ENCODE data around the gene LMNA. TPM values are rescaled to one million over a fixed set of nuclear protein-coding genes. Genes with fewer than 3 reads are reported as not detected.
A peak's percentile ranks its signal among the peaks of the same experiment; 100 is the strongest.

LMNA gene
- total RNA-seq, 2 donors from 2014 or later: 740 to 804 TPM

GRCh38 chr1:156106624-156107488 is 7.7 kb upstream of the LMNA start:
- ATAC-seq (ENCODE audit: insufficient number of reproducible peaks, low FRiP score, low read depth) (no peak), DNase-seq (ENCODE audit: low spot score) (no peak)
- peak overlapping the region; percentile 64 for H3K4me3 ChIP-seq
- H3K9me3 ChIP-seq: no peaks in the 10 kb centered on the region
- TF ChIP-seq CTCF (IDR thresholded peaks at IDR 0.05): no peak
- no peaks in the 10 kb centered on the region for H3K27me3 ChIP-seq (replicated peaks; ENCODE audit: insufficient read depth)
- peaks cover 39 to 56% of the 10 kb centered on the region in 2 donors for H3K4me1 ChIP-seq (ENCODE audit: control insufficient read depth in 1 of 2, low read depth in 2 of 2)
- no peaks in the 10 kb centered on the region for H3K36me3 ChIP-seq
- peak overlapping the region; percentile 86 to 99 for H3K27ac ChIP-seq

GRCh38 chr1:156108057-156108456 is 6.5 kb upstream of the LMNA start:
- H3K4me3 ChIP-seq: no peak overlapping the region
- no peaks in the 10 kb centered on the region for H3K27me3 ChIP-seq (replicated peaks; ENCODE audit: insufficient read depth)
- H3K27ac ChIP-seq: peak overlapping the region; percentile 86 to 99
- H3K4me1 ChIP-seq (ENCODE audit: control insufficient read depth in 1 of 2, low read depth in 2 of 2): peaks cover 31 to 54% of the 10 kb centered on the region in 2 donors
- no peaks in the 10 kb centered on the region for H3K9me3 ChIP-seq
- H3K36me3 ChIP-seq: no peaks in the 10 kb centered on the region
- ATAC-seq (ENCODE audit: insufficient number of reproducible peaks, low FRiP score, low read depth) (no peak), DNase-seq (ENCODE audit: low spot score) (no peak)
- TF ChIP-seq CTCF (IDR thresholded peaks at IDR 0.05): no peak

GRCh38 chr1:156108664-156109241 is 5.8 kb upstream of the LMNA start:
- no peaks in the 10 kb centered on the region for H3K27me3 ChIP-seq (replicated peaks; ENCODE audit: insufficient read depth)
- peak overlapping the region; percentile 16 to 86 for H3K27ac ChIP-seq
- H3K4me1 ChIP-seq (ENCODE audit: control insufficient read depth in 1 of 2, low read depth in 2 of 2): peaks cover 28 to 54% of the 10 kb centered on the region in 2 donors
- no peaks in the 10 kb centered on the region for H3K36me3 ChIP-seq
- ATAC-seq (ENCODE audit: insufficient number of reproducible peaks, low FRiP score, low read depth) (no peak), DNase-seq (ENCODE audit: low spot score) (no peak)
- no peak for TF ChIP-seq CTCF (IDR thresholded peaks at IDR 0.05)
- H3K4me3 ChIP-seq: no peak overlapping the region
- H3K9me3 ChIP-seq: no peaks in the 10 kb centered on the region

- no peak for ATAC-seq (ENCODE audit: insufficient number of reproducible peaks, low FRiP score, low read depth)
- DNase-seq (ENCODE audit: low spot score): no peak
- no peaks in the 10 kb centered on the region for H3K9me3 ChIP-seq
- no peaks in the 10 kb centered on the region for H3K36me3 ChIP-seq
- no peak for TF ChIP-seq CTCF (IDR thresholded peaks at IDR 0.05)
- peaks cover 16 to 42% of the 10 kb centered on the region in 2 donors for H3K4me1 ChIP-seq (ENCODE audit: control insufficient read depth in 1 of 2, low read depth in 2 of 2)
- no peak overlapping the region for H3K4me3 ChIP-seq
- H3K27ac ChIP-seq: no peak overlapping the region
- H3K27me3 ChIP-seq (replicated peaks; ENCODE audit: insufficient read depth): no peaks in the 10 kb centered on the region
Observed at GRCh38 chr1:156110252-156110651, 4.3 kb upstream of the LMNA start.

- no peaks in the 10 kb centered on the region for H3K9me3 ChIP-seq
- ATAC-seq (ENCODE audit: insufficient number of reproducible peaks, low FRiP score, low read depth) (no peak), DNase-seq (ENCODE audit: low spot score) (no peak)
- H3K36me3 ChIP-seq: no peaks in the 10 kb centered on the region
- peaks cover 9 to 33% of the 10 kb centered on the region in 2 donors for H3K4me1 ChIP-seq (ENCODE audit: control insufficient read depth in 1 of 2, low read depth in 2 of 2)
- no peak overlapping the region for H3K4me3 ChIP-seq
- TF ChIP-seq CTCF (IDR thresholded peaks at IDR 0.05): no peak
- no peaks in the 10 kb centered on the region for H3K27me3 ChIP-seq (replicated peaks; ENCODE audit: insufficient read depth)
- no peak overlapping the region for H3K27ac ChIP-seq
Observed at GRCh38 chr1:156111355-156111962, 3.1 kb upstream of the LMNA start.
